ENCODE results near the gene NELFB.

The NELFB gene

GRCh38 chr9:137313326-137313936 lies 58.3 kb downstream of the NELFB start:
- TF ChIP-seq, protein P1, sequence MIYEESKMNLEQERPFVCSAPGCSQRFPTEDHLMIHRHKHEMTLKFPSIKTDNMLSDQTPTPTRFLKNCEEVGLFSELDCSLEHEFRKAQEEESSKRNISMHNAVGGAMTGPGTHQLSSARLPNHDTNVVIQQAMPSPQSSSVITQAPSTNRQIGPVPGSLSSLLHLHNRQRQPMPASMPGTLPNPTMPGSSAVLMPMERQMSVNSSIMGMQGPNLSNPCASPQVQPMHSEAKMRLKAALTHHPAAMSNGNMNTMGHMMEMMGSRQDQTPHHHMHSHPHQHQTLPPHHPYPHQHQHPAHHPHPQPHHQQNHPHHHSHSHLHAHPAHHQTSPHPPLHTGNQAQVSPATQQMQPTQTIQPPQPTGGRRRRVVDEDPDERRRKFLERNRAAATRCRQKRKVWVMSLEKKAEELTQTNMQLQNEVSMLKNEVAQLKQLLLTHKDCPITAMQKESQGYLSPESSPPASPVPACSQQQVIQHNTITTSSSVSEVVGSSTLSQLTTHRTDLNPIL (CRISPR knock-in tag; IDR thresholded peaks at IDR 0.05; ENCODE audit: low read depth): no peak
- ATAC-seq: no peak

- TF ChIP-seq, protein P1 (CRISPR knock-in tag; IDR thresholded peaks at IDR 0.05; ENCODE audit: low read depth): no peak
- no peak for TF ChIP-seq POU6F1 (CRISPR knock-in tag; IDR thresholded peaks at IDR 0.05; ENCODE audit: borderline replicate concordance, low read depth)
- no peak for TF ChIP-seq TCF4 (CRISPR knock-in tag; IDR thresholded peaks at IDR 0.05; ENCODE audit: borderline replicate concordance)
- TF ChIP-seq ZNF70 (CRISPR knock-in tag; IDR thresholded peaks at IDR 0.05): no peak
- no peak for TF ChIP-seq ARNTL (CRISPR knock-in tag; IDR thresholded peaks at IDR 0.05; ENCODE audit: borderline replicate concordance, low read depth)
- TF ChIP-seq ZNF565 (CRISPR knock-in tag; conservative IDR thresholded peaks at IDR 0.05; ENCODE audit: low read depth): no peak
- no peak for TF ChIP-seq CSRNP3 (CRISPR knock-in tag; IDR thresholded peaks at IDR 0.05)
- TF ChIP-seq ZC3H10 (CRISPR knock-in tag; IDR thresholded peaks at IDR 0.05): no peak
- TF ChIP-seq OSR1 (CRISPR knock-in tag; IDR thresholded peaks at IDR 0.05): no peak
- ATAC-seq: no peak
Observed at GRCh38 chr9:137313956-137314560, 58.9 kb downstream of the NELFB start.

GRCh38 chr9:137314561-137315560 lies 59.7 kb downstream of the NELFB start:
- TF ChIP-seq, protein P1 (CRISPR knock-in tag; IDR thresholded peaks at IDR 0.05; ENCODE audit: low read depth): no peak
- TF ChIP-seq POU6F1 (CRISPR knock-in tag; IDR thresholded peaks at IDR 0.05; ENCODE audit: borderline replicate concordance, low read depth) (no peak), ARNTL (CRISPR knock-in tag; IDR thresholded peaks at IDR 0.05; ENCODE audit: borderline replicate concordance, low read depth) (no peak), TCF4 (CRISPR knock-in tag; IDR thresholded peaks at IDR 0.05; ENCODE audit: borderline replicate concordance) (no peak), ZNF8 (CRISPR knock-in tag; IDR thresholded peaks at IDR 0.05) (no peak), BACH2 (CRISPR knock-in tag; IDR thresholded peaks at IDR 0.05; ENCODE audit: borderline replicate concordance) (no peak), ISL1 (CRISPR knock-in tag; IDR thresholded peaks at IDR 0.05) (no peak), OSR1 (CRISPR knock-in tag; IDR thresholded peaks at IDR 0.05) (no peak)
- TF ChIP-seq, protein P2, sequence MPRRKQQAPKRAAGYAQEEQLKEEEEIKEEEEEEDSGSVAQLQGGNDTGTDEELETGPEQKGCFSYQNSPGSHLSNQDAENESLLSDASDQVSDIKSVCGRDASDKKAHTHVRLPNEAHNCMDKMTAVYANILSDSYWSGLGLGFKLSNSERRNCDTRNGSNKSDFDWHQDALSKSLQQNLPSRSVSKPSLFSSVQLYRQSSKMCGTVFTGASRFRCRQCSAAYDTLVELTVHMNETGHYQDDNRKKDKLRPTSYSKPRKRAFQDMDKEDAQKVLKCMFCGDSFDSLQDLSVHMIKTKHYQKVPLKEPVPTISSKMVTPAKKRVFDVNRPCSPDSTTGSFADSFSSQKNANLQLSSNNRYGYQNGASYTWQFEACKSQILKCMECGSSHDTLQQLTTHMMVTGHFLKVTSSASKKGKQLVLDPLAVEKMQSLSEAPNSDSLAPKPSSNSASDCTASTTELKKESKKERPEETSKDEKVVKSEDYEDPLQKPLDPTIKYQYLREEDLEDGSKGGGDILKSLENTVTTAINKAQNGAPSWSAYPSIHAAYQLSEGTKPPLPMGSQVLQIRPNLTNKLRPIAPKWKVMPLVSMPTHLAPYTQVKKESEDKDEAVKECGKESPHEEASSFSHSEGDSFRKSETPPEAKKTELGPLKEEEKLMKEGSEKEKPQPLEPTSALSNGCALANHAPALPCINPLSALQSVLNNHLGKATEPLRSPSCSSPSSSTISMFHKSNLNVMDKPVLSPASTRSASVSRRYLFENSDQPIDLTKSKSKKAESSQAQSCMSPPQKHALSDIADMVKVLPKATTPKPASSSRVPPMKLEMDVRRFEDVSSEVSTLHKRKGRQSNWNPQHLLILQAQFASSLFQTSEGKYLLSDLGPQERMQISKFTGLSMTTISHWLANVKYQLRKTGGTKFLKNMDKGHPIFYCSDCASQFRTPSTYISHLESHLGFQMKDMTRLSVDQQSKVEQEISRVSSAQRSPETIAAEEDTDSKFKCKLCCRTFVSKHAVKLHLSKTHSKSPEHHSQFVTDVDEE (CRISPR knock-in tag; IDR thresholded peaks at IDR 0.05): no peak
- ATAC-seq: no peak
